RPMI7951 (cell line): ENCODE measurements around the gene QRFP. TPM values are rescaled to one million over a fixed set of nuclear protein-coding genes. Genes with fewer than 3 reads are reported as not detected.

ENCODE experiments used
- DNase-seq: peaks from one replicate; pipeline ENCODE4 v3.0.0-alpha.2; 2012; ENCODE audit warnings: low read depth
- total RNA-seq: library from RNA; depleted of rRNA; stranded (reverse); fragments of >200 nt; shearing (Covaris generic); gene quantifications from 2 replicates; pipeline ENCODE4 v1.2.3, GENCODE V29; 2014

Gene QRFP
- total RNA-seq, 1 experiment from 2014 or later = not detected

GRCh38 chr9:130933114-130934046, 36.8 kb upstream of the QRFP start:
- DNase-seq = peak; percentile 79

DNA sequence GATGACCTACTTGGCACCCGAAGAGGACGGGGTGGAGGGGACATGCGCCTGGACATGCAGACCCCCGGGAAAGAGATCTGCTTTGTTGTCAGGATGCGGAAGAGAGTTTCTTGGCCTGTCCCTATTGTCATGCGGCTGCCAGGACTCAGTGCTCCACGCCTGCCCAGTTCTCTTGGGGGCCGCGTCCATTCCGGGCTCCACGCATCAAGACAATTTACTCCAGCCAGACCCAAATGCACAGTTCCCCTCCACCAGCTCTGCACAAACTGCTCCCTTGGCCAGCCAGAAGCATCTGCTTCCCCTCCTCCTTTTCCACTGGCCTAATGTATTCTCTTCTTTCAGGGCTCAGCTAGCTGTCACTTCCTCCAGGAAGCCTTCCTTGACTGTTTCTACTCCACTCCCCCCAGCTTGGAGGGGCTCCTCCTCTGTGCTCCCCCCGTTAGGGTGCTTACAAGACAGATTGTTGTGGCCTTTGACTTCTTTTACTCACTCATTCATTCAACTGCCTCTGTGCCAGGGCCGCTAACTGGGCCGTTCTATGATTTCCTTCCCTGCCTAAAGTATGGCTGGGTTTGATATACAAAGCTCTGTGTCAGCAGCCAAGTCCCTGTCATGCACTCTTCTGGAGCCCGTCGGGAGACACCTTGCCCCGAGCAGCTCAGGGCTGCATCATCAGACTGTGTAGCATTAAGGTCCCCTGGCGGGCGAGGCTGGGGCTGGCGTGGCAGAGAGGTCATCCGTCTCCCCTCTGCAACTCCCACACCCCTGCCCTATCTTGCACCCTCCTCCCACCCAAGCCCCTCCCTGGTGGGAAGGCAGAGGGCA, 35.9 kb upstream of the QRFP start:
- peak; percentile 64 for DNase-seq

GRCh38 chr9:130931508-130932254, 35.1 kb upstream of the QRFP start:
- no peak for DNase-seq

DNA sequence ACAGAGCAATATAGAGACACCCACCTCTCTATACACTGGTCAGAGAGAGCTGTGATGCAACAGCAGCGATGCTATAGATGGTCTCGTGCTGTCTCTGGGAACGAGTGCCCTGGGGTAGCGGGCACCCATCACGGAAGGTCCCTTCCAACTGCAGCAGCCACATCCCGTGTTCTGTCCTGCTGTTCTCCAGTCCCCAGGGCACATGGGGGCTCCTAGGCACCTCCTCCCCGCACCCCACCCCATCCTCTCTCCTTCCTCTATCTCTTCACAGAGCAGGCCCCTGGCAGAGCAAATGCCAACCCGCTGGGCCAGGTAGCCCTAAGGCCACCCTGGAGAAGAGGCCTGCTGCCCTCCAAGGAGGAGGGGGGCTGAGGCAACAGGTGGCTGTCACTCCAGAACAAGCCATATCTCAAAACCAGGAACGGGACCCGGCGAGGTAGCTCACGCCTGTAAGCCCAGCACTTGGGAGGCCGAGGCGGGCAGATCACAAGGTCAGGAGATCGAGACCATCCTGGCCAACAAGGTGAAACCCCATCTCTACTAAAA, 34.3 kb upstream of the QRFP start:
- DNase-seq = no peak

DNA sequence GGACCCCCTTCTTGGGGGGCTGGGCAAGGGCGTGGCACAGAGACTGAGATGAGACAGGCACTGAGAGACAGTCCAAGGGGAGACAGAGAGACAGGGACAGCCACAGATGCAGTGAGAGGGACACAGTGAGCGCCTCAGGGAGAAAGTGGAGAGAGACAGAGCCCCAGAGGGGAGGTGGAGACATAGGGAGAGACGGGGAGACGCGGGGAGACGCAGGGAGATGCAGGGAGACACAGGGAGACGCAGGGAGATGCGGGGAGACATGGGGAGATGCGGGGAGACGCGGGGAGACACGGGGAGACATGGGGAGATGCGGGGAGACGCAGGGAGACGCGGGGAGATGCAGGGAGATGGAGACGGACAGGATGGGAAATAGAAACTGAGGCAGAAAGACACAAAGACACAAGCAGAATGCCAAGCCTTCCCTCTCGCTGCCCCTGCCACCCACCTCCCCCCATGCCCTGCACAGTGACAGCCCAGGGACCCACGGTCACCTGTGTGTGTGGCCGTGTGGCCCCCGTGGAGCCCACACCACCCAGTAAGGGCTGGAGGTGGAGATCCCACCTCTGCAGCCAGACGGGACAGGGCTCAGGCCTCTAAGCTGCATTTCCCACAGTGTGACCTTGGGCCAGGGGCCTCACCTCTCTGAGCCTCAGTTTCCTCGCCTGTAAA, 33.7 kb upstream of the QRFP start:
- no peak for DNase-seq

DNA sequence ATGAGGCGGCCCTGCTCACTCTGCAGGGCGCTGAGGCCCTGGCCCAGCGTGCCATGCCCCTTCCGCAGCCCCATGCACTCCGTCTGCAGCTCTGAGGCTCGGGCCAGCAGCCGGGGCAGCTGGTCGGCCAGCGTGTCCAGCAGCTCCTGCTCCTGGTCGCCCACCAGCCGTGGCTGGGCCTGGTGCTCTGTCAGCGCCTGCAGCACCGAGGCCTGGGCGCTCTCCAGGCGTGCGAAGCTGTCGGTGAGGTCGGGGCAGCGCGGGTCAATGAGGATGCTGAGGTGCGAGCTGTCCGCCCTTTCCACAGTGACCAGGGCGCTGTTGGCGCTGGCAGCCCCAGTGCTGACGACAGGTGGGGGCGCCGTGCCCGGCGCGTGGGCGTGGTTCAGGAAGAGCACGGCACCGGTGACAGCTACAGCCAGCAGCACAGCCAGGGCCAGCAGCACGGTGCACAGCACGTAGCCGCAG, 33.0 kb upstream of the QRFP start:
- no peak for DNase-seq

- DNase-seq = peak; percentile 85
Measured at GRCh38 chr9:130927995-130928900, 31.6 kb upstream of the QRFP start.

DNA sequence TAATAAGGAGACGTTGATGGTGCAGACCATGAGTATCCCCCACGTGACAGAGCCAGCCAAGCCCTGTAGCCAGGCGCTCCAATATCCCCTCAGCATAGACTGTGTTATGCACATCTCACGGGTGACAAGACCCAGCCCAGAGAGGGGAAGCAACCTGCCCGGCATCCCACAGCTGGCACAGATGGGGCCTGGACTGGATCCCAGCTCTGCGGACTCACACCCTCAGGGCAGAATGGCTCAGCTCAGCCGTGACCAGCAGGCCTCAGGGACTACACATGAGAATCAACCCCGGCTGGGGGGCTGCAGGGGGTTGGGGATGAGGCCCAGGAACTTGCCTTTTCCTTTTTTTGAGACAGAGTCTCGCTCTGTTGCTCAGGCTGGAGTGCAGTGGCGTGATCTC, 30.7 kb upstream of the QRFP start:
- peak; percentile 67 for DNase-seq

- DNase-seq = no peak
Measured at GRCh38 chr9:130925050-130925678, 28.6 kb upstream of the QRFP start.

DNA sequence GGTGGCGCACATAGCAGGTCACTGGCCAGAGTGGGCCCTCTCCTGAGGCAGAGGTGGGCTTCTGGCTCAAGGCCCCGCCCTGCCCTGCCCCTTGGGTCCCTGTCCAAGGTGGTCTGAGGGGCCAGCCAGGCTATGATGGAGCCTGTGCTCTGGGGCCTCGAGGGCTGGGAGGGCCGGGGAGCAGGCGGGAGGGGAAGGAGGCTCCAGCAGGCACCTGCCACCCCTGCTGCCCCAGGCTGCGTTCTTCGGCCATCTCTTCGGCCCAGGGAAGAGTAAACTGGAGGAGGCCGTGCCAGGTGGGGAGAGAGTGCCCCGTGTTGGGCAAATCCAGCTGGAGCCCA, 27.8 kb upstream of the QRFP start:
- no peak for DNase-seq

DNA sequence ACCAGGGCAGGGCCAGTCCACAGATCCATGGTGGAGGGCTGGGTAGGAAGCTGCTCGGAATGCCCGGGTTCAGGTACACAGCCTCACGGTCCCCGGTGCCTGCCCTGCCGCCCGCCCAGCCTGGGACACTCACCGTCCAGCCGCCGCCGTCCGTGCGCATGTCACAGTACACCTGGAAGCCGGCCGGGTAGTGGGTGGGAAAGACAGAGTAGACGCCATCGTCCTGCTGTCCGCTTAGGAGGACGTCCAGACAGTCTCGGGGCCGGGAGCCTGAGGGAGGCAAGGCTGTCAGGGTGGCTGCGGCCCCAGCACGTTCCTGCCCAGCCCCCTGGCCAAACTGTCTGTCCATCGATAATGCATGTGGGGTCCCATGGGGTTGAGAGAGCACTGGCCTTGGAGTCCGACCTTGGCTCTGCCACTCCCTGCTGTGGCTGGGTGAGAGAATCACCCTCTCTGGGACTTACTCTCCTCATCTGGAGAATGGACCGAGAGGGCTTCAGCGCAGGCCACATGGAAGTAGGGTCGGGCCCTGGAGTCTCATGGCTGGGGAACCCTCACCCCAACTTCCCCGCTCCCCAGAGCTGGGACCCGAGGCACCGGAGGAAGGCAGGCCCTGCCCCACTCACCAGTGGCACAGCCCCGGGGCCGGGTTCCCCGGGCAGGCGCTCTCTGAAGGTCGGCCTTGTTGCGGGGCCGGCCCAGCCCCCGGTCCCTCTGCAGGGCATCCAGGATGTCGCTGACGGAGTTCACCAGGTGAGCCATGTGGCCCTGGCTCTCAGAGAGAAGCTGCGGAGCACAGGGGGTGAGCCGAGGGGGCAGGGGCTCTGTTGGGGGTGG, 27.2 kb upstream of the QRFP start:
- no peak for DNase-seq

DNA sequence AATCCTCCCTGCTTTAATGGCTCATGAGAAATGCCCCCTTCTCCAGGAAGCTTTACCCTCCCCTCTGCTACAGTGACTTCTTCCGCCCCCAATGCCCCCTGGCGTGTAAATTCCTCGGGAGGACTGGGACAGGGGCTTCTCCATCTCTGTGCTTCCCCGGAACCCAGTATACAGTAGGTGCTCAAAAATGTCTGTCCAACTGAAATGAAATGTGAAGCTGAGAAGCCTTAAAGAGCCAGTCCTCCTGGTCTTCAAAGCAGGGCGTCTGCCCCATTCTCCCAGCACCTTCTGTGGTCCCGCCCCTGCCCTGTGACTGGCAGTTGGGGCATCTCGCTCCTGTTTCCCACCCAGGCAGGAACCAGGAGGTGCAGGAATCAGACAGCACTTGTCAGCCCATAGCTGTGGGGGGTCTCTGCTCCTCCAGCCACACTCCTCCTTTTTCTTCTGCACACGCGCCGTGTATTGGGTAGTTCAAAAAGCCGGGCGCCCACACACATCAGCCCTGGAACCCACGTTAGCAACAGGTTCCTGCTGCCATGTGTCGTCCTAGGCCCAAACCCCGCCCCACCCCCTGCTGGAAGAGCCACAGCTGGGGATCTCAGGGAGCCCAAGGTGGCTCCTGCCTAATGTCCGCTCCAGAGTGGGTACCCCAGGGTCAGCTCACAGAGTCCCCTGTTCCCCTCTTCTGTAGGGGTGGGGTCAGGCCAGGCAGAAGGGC, 26.4 kb upstream of the QRFP start:
- no peak for DNase-seq

GRCh38 chr9:130921989-130922892, 25.6 kb upstream of the QRFP start:
- no peak for DNase-seq

DNA sequence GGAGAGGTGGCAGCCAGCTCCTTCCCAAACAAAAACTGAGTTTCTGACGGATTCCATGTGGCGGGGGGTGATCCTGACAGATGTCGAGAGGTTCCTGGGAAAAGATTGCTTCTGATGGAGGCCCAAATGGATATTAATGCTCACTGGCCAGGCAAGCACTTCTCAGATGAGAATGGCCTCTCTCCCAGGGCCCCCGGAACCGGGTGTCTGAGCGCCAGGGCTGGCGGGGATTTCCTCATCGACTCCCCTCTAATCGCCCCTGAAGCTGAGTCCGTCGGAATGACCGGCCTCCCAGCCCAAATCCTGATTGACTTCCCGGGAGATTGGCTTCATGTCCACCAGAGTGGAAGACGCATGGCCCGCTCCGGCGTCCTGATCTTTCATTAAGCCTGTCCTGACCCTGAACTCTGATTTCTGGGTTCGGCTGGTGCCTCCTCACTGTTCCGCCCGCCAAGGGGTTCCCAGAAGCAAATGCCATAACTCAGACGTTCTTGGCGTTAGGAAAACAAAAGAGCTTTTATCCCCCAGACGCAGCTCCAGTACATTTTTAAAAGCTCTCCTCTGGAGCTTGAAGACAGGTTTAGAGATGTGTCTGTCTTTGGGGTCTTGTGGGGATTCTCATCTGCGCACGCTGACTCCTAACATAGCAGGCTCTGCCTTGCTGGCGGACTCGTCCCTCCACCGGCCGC, 24.8 kb upstream of the QRFP start:
- no peak for DNase-seq

- no peak for DNase-seq
Measured at GRCh38 chr9:130920762-130921299, 24.2 kb upstream of the QRFP start.

GRCh38 chr9:130920233-130920632, 23.6 kb upstream of the QRFP start:
- no peak for DNase-seq
